NCI-H146 (cell line): ENCODE data around the gene TREX2.

Experiments
- DNase-seq: peaks from one replicate; lab custom pipeline; 2025; lab: John Stamatoyannopoulos, UW

TREX2 gene, protein sequence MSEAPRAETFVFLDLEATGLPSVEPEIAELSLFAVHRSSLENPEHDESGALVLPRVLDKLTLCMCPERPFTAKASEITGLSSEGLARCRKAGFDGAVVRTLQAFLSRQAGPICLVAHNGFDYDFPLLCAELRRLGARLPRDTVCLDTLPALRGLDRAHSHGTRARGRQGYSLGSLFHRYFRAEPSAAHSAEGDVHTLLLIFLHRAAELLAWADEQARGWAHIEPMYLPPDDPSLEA

DNA sequence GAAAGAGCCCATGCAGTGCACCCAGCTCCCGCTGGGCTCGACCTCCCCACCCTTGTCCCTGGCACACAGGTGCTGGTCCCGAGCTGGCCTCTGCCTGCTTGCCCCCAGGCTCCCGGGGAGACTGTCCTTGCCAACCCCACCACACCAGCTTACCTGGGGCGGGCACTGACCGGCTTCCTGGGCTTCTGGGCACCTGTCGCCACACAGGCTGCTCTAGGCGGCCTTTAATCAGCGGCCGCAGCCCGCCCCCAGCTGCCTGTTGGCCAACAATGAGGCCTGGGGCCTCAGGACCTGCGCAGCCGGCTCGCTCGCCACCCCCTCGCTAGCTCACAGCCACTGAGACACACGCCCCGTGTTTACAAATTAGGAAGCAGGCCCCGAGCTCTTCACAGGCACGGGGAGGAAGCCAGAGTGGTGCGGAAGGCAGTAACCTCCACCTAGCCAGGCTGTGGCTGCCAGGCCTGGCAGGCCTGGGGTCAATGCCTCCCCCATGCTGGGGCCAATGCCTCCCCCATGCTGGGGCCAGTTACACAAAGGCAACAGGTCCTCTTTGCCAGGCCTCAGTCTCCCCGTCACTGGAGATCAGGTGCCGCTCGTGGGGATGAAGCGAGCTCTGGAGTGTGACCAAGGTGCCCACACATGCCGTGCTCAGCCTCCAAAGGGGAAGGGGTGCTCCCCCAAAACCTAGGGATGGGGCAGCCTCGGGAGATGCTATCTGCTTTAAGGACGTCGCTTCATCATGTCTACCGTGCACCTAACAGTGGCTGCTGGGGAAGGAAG is at the start of gene TREX2:
Gene TREX2, minus strand, starts transcription at position 201 of the 780 bp plus-strand sequence. CDS start 626 bp downstream, outside the sequence.
- peak; percentile 27 for DNase-seq

DNA sequence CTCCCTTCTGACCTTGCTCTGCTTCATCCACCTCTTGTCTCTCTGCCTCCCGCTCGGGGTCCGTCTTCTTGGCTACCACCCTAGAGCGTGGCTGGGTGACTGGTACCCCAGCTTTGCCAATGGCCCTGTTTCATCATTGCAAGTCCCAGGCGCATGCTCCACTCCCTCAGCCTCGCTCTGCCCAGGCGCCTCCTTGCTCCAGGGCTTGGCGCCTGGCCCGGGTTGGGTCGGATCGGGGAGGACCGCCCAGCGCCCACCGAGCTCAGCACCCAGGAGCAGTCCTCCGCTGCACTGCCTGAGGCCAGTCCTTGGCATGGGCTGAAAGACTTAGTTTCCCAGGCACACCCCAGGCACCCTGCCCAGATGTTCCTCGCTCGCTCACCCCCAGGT is 49.5 kb upstream of the TREX2 start:
- no peak for DNase-seq

DNA sequence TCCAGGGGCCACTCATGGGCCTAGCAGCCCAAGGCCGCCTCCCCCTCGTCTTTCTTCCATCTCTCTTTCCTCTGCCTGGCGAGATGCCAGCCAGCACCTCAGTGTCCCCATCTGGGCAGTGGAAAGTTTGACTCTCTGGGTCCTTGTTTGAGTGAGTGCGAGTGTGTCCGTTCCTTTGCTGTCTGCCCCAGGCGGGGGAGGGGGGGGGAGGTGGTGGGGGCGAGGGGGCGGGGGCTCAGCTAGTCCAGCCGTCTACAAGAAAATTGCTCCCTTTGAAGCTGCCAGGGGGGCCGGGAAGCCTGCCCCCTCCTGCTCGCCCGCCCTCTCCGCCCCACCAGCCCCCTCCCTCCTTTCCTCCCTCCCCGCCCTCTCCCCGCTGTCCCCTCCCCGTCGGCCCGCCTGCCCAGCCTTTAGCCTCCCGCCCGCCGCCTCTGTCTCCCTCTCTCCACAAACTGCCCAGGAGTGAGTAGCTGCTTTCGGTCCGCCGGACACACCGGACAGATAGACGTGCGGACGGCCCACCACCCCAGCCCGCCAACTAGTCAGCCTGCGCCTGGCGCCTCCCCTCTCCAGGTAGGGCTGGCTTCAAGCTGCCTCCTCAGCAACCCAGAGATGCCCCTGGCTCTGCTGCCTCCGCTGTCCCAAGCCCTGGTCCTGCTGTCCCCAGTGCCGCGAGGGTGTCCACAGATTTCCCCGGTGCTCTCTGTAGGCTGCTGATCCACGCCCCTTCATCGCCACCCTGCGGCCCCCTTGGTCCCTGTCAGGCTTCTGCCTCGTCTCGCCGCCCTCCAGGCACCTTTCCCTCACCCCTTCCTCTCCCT is 48.9 kb upstream of the TREX2 start, which contains the start of gene BGN:
Gene BGN, plus strand, starts transcription at position 440 of the 821 bp plus-strand sequence. CDS start 9,652 bp downstream, outside the sequence.
- peak; percentile 38 for DNase-seq

DNA sequence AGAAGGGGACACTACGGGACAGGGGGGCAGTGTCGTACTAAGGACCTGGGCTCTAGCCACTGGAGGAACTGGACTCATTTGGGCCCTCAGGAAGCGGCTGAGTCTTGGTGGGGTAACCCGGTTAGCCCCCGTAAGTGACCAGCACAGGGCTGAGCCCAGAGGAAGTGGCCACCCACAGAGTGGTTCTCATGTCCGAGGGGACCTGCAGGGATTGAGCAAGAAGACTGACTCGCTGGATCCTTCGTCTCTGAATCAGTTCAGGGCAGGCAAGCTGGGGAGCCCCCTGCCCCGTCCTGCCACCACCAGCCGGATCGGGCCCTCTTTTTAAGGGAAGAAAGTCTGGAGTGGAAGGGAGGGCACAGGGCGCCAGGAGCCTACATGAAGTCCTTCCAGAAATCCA is 48.2 kb upstream of the TREX2 start:
- DNase-seq: no peak

DNA sequence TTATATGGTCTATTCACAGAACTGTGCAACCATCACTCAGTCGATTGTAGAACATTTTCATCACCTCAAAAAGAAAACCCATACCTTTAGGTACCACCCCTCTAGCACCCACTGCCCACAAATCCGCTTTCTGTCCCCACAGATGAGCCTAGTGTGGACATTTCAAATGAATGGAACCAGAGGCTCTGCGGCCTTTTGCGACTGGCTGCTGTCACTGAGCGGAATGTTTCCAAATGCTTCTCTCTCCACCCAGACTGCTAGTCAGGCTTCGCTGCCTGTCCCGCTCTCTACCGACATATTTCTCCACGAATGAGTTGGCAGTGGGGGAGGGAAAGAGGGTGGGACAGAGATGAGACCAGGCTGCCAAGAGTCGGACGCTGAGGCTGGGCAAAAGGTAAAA is 47.2 kb upstream of the TREX2 start:
- no peak for DNase-seq

DNA sequence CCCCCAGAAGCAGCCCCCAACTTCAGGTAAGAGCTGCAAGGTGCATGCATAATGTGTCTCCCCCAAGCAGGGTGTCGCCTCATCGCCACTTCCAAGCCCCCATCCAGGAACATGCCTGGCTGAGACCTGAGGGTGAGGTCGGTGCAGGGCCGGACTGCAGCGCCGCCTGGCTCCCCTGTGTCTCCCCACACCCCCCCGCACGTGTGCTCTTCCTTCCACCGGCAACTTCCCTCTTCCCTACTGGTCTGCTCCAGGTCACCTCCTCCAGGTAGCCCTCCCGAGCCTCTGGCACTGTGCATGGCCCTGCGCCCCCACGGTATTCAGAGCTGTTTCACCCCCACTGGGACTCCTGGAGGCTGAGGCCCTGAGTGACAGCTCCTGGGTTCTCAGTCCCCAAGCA is 46.7 kb upstream of the TREX2 start:
- no peak for DNase-seq

DNA sequence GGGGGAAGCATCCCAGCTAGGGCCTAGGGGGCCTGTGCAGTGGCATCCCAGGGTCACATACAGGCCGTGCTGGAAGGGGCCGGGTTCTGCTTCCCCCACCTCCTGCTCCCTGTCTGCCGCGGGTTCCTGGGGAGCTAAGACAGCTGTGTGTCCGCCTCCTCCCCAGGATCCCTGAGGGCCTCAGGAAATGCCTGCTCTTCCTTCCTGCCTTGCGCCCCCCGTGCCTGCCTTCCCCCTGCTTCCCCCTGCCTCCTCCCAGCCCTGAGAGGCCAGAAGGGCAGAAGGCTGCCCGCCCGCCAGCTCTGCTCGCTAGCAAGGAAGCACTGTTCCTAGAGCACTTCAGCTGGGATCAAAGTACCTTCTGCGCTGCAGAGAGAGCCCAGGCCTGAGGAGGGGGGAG is 46.1 kb upstream of the TREX2 start:
- no peak for DNase-seq

DNA sequence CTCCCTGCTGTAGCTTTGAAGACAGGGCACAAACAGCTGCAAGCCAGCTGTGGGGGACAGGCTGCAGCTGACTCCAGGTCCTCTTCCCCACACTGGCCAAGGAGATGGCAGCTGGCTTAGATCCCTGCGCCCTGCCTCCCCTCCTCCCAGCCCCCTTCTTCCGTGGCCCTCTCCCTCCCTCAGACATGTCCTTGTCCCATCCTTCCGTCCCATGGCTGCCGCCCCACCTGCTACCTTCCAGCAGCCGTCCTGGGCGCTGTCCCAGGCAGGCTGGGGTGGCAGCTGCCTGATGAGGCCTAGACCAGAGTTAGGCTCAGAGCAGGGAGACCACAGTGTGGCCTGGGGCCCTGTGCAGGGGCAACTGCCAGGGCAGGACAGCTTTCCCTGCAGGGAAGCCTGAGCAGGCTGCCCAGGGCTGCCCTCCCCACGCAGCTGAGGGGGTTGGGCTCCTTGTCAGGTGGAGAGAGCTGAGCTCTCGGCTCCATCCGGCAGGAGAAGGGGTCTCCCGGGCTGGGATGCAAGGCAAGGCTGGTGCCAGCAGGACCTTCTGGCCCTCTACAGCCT is 45.6 kb upstream of the TREX2 start:
- DNase-seq: no peak

DNA sequence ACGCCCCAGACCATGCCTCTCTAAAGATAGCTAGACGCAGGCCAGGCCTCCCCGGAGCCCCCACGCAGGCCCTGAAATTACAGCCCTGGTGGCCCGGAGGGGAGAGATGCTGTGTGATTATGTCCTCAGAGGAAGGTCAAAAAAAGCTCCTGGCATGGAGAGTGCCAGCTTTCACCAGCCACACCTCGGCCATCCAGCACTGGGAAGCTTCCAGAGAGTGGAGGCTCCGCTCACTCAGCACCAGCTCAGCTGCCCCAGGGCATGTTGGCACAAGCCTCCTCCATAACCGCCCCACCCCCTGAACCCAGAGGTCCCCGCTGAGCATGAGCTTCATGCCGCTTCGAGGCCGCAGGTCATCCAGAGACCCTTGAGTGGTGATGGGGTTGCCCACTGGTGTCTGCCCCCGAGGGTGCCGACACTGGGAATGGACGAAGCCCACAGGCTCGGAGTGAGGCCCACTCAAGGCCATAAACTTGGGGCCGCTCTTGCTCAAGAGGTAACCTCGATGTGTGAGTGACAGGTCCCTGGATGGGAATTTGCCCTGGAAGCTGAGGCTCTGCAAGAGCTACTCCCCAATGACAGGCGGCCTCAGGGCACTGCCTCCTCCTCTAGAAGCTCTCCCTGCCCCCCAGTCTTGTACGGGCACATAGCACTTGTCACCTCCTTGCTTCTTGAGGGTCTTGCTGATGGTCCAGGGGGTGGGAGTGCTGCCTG is 44.5 kb upstream of the TREX2 start:
- no peak for DNase-seq

DNA sequence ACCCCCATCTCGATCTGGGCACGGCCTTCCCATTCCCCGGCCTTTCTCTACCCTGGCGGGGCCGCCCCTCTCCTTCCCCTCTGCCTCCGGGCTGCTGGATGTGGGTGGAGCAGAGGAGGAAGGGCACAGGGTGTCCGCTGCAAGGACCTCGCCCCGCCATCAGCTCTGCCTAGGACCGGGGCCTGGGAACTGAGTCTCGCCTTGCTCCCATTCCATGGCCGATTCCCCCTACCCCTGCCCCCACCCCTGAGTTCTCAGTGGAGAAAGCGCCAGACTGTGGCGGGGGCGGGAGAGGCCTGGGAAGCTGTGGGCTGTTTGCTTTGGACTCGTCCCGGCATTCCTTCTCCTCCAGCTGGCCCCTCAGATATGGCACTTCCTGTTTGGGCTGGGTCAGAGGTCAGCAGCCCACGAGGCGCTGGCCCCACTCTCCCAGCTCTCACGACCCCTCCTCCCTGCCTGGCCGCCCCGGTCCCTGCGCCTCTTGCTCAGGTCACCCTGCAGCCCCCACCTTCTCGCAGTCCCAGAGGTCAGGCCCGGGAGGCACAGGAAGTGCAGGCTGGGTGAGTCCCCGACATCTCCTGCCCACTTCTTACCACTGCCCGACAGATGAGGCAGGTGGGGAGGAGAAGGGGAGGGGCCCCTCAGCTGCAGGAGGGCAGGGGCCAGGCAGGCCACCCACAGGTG is 42.5 kb upstream of the TREX2 start:
- no peak for DNase-seq

DNA sequence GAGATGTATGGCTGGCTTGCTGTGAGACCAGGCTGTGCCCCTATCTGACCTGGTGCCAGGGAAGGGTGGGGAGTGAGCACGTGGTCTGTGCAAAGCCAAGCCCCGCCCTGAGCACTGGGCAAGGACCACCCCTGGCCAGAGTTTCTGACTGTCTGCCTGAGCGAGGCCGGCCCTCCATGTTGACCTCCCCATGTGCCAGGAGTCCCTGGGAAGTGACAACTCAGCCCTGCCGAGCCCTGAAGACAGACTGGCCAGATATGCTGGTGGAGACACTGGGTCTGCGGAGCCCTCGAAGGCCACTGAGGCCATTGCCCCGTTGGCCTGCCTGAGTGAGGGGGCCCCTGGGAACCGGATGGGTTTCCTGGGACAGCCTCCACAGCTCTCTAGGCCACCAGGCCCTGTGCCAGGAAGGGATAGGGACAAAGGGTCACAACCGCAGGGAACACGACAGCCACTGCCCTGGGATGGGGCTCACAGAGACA is 41.8 kb upstream of the TREX2 start:
- DNase-seq: no peak

DNA sequence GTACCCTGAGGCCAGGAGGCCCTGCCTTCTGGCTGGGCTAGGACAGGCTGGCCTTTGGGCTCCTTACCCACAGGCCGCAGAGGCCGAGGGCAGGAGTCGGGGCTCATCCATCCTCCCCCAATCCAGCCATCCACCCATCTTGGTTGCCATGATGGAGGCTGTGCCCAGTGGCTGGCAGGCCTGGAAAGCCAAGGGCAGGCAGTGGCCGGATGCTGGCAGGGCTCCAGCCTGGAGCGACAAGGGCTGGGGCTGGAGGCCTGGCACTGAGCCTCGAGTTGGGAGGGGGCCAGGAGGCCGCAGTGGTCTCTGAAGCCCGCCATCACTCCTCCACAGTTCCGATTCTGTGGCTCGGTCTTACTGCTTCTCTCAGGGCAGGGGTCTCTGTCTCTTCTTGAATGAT is 40.3 kb upstream of the TREX2 start:
- no peak for DNase-seq

DNA sequence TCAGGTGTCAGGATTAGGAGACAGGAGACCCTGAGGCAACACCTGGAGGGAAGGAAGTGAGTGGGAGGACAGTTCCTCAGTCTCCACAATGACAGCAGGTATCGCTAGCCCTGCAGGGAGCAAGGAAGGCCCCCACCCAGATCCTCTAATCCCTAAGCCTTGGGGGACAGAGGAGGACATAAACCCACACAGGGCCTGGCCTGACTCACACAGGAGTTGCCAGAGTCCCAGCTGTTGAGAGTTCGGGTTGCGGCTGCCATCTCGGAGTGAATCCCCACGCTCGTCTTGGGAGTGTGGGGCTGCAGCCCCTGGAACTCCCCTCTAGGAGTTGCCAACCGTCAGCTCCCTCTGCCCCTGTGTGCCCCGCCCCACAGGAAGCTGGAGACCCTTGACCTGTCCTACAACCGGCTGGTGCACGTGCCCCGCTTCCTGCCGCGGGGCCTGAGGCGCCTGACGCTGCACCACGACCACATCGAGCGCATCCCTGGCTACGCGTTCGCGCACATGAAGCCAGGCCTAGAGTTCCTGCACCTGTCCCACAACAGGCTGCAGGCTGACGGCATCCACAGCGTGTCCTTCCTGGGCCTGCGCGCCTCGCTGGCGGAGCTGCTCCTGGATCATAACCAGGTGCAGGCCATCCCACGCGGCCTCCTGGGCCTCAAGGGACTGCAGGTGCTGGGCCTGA is 39.7 kb upstream of the TREX2 start:
- no peak for DNase-seq

DNA sequence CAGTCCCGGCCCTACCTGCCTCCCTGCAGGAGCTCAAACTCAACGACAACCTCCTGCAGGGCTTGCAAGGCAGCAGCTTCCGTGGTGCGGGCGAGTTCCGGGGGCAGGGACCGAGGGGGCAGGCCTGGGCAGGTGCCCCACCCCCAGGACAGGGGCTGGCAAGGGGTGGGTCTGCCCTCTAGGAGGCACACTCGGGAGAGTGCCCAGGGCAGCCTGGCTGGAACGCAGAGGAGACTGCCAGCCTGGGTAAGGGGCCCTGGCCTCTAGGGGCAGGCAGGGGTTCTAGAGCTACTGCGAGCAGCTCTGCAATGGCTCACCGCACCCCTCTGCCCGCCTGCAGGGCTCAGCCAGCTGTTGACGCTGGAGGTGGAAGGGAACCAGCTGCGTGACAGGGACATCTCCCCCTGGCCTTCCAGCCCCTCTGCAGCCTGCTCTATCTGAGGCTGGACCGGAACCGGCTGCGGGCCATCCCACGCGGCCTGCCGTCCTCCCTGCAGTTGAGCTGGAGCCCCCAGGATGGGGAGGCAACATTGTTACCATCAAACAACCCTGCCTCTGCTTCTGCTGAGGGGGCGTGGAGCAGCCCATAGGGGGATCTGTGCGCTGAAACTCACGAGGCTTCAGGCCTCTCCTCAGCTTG is 36.6 kb upstream of the TREX2 start:
- no peak for DNase-seq

DNA sequence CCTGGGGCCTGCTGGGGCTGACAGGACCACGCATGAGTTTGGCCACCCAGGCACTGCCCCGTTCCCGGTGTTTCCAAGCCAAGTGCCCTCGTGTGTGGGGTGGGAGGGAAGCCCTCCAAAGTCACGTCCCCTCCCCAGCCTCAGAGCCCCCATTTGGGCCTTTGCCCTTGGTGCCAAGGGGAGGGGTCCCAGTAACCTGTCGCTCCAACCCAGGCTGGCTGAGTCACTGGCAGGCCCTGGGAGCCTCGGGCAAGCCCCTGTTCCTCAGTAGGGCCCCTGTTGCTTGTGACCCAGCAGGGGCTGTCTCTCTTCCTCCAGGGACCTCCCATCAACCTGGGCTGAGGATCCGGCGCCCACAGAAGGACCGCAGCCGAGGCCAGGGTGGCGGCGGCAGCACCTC is 35.2 kb upstream of the TREX2 start:
- no peak for DNase-seq

DNA sequence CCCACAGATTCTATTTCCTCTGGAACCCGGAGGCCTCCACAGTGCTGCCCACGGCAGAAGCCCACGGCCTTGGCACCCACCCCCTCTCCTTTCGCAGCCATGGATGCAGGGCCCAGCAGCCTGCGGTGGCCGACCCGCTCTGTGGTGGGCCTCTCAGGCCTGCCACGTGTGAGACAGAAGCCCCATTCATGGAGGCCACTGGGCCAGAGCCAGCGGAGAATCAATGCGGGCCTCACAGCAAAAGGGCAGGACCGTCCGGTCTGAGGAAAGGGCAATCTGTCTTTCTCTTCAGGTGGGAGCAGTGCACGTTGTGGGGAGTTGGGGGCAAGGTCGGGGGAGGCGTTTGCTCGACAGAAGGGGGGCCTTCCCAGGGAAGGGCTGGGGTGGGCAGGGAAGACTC is 32.9 kb upstream of the TREX2 start:
- no peak for DNase-seq

DNA sequence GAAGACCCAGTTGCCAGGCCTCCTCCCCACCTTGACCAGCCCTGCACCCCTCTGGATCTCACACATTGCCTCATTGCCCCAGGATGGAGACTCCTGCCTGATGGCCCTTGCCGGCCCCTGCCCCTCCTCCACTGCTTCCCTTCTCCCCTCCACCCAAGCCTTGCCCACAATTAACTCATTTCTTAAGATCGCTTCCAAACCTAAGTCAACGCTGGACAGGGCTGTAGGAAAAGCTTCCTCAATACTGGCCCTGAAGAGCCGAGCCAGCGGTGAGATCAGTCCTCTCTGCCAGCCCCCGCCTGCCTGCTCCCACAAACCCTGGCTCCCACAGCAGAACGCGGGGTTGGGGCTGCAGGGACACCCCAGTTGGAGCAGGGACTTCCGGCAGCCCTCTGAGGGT is 32.0 kb upstream of the TREX2 start:
- DNase-seq: no peak

DNA sequence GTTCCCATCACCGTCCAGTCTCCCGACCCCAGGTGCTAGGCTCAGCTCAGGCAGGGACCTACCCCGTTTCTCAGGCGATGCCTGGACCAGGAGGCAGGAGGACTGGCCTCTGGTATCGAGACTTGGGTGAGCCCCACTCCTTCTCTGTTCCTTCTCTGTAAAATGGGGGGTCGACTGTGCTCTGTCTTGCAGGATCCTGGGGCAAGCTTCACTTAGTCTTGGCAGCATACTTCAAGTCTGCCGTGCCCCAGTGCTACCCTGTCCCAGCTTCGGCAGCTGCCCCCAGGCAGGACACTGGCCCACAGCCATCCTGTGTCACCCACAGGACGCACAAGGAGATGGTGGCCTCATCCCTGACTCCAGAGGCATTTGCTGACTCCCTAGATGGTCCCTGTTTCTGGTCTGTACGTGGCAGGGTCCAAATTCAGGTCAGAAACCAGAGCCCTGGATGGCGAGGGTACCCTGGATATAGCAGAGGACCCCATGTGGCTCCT is 31.6 kb upstream of the TREX2 start:
- DNase-seq: no peak

DNA sequence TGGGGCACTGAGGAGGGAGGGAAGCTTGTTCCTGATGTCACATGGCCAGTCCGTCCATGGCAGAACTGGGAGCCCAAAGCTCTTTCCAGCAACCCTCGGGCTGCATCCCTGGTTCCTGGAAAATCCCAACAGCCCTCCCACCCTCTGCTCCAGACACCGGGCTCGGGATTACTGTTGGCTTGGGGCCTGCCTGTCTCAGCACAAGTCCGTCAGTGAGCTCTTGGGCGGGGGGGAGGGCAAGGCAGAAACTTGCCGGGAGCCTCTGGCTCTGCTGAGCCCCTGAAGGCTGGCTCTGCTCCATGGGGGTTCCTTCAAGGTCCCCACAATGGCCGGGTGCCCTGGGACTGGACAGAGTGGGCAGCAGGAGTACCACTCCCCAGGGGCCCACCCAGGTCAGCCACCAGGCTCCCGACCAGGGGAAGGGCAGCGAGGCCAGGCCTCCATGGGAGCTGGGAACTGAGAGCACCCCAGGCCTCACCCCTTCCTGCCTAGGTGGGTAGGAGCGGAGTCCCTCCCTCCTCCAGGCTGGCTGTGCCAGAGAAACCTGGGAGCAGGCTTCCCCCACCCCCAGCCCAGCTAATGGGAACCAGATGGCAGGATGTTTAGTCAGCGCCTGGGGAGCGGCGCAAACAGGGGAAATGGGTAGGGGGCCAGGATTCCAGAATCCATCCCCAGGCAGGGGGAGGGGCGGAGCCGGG is 31.0 kb upstream of the TREX2 start:
- DNase-seq: peak; percentile 58
